Measurements from ENCODE around the gene THRAP3. TPM values are rescaled to one million over a fixed set of nuclear protein-coding genes. Genes with fewer than 3 reads are reported as not detected.

The THRAP3 gene
- total RNA-seq, 1 donor: 127 TPM

GRCh38 chr1:36295390-36295789, 71.1 kb downstream of the THRAP3 start:
- Histone ChIP-seq H3K27ac (ENCODE audit: low read depth, low read length) (no peak overlapping the region), H2AFZ (ENCODE audit: low read length) (no peak overlapping the region), H3K79me2 (ENCODE audit: insufficient read depth, low read length) (peaks cover 42% of the 10 kb centered on the region), H3K36me3 (ENCODE audit: insufficient read depth, low read length) (peaks cover 83% of the 10 kb centered on the region), H3K4me3 (ENCODE audit: insufficient read depth, low read length) (no peak overlapping the region), H3K4me1 (ENCODE audit: insufficient read depth, low read length) (peaks cover 11% of the 10 kb centered on the region), H3K9me3 (ENCODE audit: low read depth, low read length) (no peaks in the 10 kb centered on the region), H3K4me2 (ENCODE audit: insufficient read depth, low read length) (no peak overlapping the region), H3K27me3 (ENCODE audit: insufficient read depth, low read length) (no peaks in the 10 kb centered on the region), H4K20me1 (ENCODE audit: insufficient read depth, low read length) (peaks cover 7% of the 10 kb centered on the region)
- TF ChIP-seq, protein P1, sequence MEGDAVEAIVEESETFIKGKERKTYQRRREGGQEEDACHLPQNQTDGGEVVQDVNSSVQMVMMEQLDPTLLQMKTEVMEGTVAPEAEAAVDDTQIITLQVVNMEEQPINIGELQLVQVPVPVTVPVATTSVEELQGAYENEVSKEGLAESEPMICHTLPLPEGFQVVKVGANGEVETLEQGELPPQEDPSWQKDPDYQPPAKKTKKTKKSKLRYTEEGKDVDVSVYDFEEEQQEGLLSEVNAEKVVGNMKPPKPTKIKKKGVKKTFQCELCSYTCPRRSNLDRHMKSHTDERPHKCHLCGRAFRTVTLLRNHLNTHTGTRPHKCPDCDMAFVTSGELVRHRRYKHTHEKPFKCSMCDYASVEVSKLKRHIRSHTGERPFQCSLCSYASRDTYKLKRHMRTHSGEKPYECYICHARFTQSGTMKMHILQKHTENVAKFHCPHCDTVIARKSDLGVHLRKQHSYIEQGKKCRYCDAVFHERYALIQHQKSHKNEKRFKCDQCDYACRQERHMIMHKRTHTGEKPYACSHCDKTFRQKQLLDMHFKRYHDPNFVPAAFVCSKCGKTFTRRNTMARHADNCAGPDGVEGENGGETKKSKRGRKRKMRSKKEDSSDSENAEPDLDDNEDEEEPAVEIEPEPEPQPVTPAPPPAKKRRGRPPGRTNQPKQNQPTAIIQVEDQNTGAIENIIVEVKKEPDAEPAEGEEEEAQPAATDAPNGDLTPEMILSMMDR (IDR thresholded peaks at IDR 0.05; ENCODE audit: extremely low read depth, low read depth, low read length): no peak
- no peak for DNase-seq (ENCODE audit: insufficient read length, low spot score, missing footprints)

GRCh38 chr1:36297062-36297461, 72.8 kb downstream of the THRAP3 start:
- peaks cover 26% of the 10 kb centered on the region for H3K79me2 ChIP-seq (ENCODE audit: insufficient read depth, low read length)
- no peak for DNase-seq (ENCODE audit: insufficient read length, low spot score, missing footprints)
- no peak overlapping the region for H3K27ac ChIP-seq (ENCODE audit: low read depth, low read length)
- peaks cover 10% of the 10 kb centered on the region for H4K20me1 ChIP-seq (ENCODE audit: insufficient read depth, low read length)
- H3K36me3 ChIP-seq (ENCODE audit: insufficient read depth, low read length): peaks cover 83% of the 10 kb centered on the region
- H3K9me3 ChIP-seq (ENCODE audit: low read depth, low read length): no peaks in the 10 kb centered on the region
- no peak overlapping the region for H3K4me2 ChIP-seq (ENCODE audit: insufficient read depth, low read length)
- peaks cover 12% of the 10 kb centered on the region for H3K4me1 ChIP-seq (ENCODE audit: insufficient read depth, low read length)
- H3K4me3 ChIP-seq (ENCODE audit: insufficient read depth, low read length): no peak overlapping the region
- H2AFZ ChIP-seq (ENCODE audit: low read length): no peak overlapping the region
- no peaks in the 10 kb centered on the region for H3K27me3 ChIP-seq (ENCODE audit: insufficient read depth, low read length)
- TF ChIP-seq, protein P1 (IDR thresholded peaks at IDR 0.05; ENCODE audit: extremely low read depth, low read depth, low read length): no peak

DNA sequence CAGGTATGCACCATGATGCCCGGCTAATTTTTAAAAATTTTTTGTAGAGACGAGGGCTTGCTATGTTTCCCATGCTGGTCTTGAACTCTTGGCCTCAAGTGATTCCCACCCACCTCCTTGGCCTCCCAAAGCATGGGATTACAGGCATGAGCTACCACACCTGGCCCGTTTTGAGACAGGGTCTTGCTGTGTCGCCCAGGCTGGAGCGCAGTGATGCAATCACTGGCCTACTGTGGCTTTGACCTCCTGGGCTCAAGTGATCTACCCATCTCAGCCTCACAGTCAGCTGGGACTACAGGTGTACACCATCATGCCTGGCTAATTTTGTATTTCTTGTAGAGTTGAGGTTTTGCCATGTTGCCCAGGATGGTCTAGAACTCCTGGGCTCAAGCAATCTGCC, 74.4 kb downstream of the THRAP3 start:
- Histone ChIP-seq H3K27ac (ENCODE audit: low read depth, low read length) (peak overlapping the region; percentile 19), H2AFZ (ENCODE audit: low read length) (no peak overlapping the region), H3K9me3 (ENCODE audit: low read depth, low read length) (no peaks in the 10 kb centered on the region), H3K79me2 (ENCODE audit: insufficient read depth, low read length) (peaks cover 17% of the 10 kb centered on the region), H4K20me1 (ENCODE audit: insufficient read depth, low read length) (peaks cover 23% of the 10 kb centered on the region), H3K4me2 (ENCODE audit: insufficient read depth, low read length) (no peak overlapping the region), H3K27me3 (ENCODE audit: insufficient read depth, low read length) (no peaks in the 10 kb centered on the region), H3K4me1 (ENCODE audit: insufficient read depth, low read length) (peaks cover 12% of the 10 kb centered on the region), H3K4me3 (ENCODE audit: insufficient read depth, low read length) (no peak overlapping the region), H3K36me3 (ENCODE audit: insufficient read depth, low read length) (peaks cover 84% of the 10 kb centered on the region)
- no peak for DNase-seq (ENCODE audit: insufficient read length, low spot score, missing footprints)
- TF ChIP-seq, protein P1 (IDR thresholded peaks at IDR 0.05; ENCODE audit: extremely low read depth, low read depth, low read length): no peak

- Histone ChIP-seq H3K27me3 (ENCODE audit: insufficient read depth, low read length) (no peaks in the 10 kb centered on the region), H3K79me2 (ENCODE audit: insufficient read depth, low read length) (peaks cover 11% of the 10 kb centered on the region), H3K9me3 (ENCODE audit: low read depth, low read length) (no peaks in the 10 kb centered on the region), H4K20me1 (ENCODE audit: insufficient read depth, low read length) (peaks cover 23% of the 10 kb centered on the region), H3K4me2 (ENCODE audit: insufficient read depth, low read length) (no peak overlapping the region), H3K36me3 (ENCODE audit: insufficient read depth, low read length) (peaks cover 84% of the 10 kb centered on the region), H3K4me1 (ENCODE audit: insufficient read depth, low read length) (peaks cover 12% of the 10 kb centered on the region), H3K27ac (ENCODE audit: low read depth, low read length) (peak overlapping the region; percentile 58), H2AFZ (ENCODE audit: low read length) (no peak overlapping the region), H3K4me3 (ENCODE audit: insufficient read depth, low read length) (no peak overlapping the region)
- no peak for DNase-seq (ENCODE audit: insufficient read length, low spot score, missing footprints)
- TF ChIP-seq, protein P1 (IDR thresholded peaks at IDR 0.05; ENCODE audit: extremely low read depth, low read depth, low read length): no peak
These were observed 76.3 kb downstream of the THRAP3 start for GRCh38 chr1:36300526-36300925.
